ENCODE results near the gene AP5B1.
"Not testable (repeated sequence)": the region's sequence is repeated elsewhere in the genome, so short reads cannot be mapped to it uniquely, and the experiment has no call there.

The AP5B1 gene

DNA sequence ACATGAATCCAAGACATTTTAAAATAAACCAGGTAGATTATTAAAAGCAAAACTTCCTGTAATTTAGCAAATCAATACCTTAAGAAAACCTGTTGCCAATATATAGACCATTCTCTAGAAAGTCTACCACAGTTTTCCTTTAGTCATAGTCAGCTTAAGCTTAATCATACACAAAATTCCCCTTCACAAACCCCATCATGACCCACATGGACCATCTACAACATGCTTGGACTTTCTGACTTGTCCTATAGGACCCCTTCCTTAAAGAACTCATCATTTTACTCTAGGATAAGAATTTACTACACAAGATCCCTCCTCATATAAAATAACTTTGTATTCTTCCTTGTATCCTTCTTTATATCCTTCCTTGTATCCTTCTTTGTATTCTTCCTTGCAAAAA lies 44.0 kb downstream of the AP5B1 start:
- H3K4me1 ChIP-seq (ENCODE audit: insufficient read depth, poor library complexity, severe bottlenecking): no peaks in the 10 kb centered on the region
- H3K27ac ChIP-seq (ENCODE audit: poor library complexity, severe bottlenecking): no peak overlapping the region
- H3K36me3 ChIP-seq (ENCODE audit: low read depth): no peaks in the 10 kb centered on the region
- H3K27me3 ChIP-seq (ENCODE audit: insufficient read depth, poor library complexity, severe bottlenecking): no peaks in the 10 kb centered on the region
- TF ChIP-seq, protein P1, sequence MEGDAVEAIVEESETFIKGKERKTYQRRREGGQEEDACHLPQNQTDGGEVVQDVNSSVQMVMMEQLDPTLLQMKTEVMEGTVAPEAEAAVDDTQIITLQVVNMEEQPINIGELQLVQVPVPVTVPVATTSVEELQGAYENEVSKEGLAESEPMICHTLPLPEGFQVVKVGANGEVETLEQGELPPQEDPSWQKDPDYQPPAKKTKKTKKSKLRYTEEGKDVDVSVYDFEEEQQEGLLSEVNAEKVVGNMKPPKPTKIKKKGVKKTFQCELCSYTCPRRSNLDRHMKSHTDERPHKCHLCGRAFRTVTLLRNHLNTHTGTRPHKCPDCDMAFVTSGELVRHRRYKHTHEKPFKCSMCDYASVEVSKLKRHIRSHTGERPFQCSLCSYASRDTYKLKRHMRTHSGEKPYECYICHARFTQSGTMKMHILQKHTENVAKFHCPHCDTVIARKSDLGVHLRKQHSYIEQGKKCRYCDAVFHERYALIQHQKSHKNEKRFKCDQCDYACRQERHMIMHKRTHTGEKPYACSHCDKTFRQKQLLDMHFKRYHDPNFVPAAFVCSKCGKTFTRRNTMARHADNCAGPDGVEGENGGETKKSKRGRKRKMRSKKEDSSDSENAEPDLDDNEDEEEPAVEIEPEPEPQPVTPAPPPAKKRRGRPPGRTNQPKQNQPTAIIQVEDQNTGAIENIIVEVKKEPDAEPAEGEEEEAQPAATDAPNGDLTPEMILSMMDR (IDR thresholded peaks at IDR 0.05; ENCODE audit: poor library complexity, severe bottlenecking): no peak
- H3K9me3 ChIP-seq (ENCODE audit: severe bottlenecking): no peaks in the 10 kb centered on the region
- ATAC-seq (ENCODE audit: low read depth): no peak
- DNase-seq (ENCODE audit: low spot score): no peak
- no peak overlapping the region for H3K4me3 ChIP-seq (ENCODE audit: severe bottlenecking)

DNA sequence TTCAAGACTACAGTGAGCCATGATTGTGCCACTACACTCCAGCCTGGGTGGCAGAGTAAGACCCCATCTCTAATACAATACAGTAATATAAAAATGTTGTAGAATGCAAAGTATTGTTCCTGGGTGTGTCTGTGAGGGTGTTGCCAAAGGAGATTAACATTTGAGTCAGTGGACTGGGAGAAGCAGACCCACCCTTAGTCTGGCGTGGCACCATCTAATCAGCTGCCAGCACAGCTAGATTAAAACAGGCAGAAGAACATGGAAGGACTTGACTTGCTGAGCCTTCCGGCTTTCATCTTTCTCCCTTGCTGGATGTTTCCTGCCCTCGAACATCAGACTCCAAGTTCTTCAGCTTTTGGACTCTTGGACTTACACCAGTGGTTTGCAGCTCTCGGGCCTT lies 45.7 kb downstream of the AP5B1 start:
- ATAC-seq (ENCODE audit: low read depth); H3K36me3 ChIP-seq (ENCODE audit: low read depth); H3K27me3 ChIP-seq (ENCODE audit: insufficient read depth, poor library complexity, severe bottlenecking); H3K27ac ChIP-seq (ENCODE audit: poor library complexity, severe bottlenecking); H3K9me3 ChIP-seq (ENCODE audit: severe bottlenecking); DNase-seq (ENCODE audit: low spot score); H3K4me1 ChIP-seq (ENCODE audit: insufficient read depth, poor library complexity, severe bottlenecking); H3K4me3 ChIP-seq (ENCODE audit: severe bottlenecking): not testable (repeated sequence)

DNA sequence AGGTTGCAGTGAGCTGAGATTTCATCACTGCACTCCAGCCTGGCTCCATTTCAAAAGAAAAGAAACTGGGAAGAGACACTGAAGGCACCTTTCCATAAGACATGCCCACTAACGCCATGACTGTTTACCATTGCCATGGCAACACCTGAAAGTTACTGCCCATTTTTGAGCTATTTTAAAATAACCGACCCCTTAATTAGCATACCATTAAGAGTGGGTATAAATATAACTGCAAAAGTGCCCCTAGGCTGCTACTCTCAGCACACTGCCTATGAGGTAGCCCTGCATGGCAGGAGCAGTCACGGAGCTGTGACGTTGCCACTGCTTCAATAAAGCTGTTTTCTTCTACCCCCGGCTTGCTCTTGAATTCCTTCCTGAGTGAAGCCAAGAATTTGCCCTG lies 50.3 kb downstream of the AP5B1 start:
- H3K4me1 ChIP-seq (ENCODE audit: insufficient read depth, poor library complexity, severe bottlenecking): no peaks in the 10 kb centered on the region
- H3K27me3 ChIP-seq (ENCODE audit: insufficient read depth, poor library complexity, severe bottlenecking): no peaks in the 10 kb centered on the region
- no peak overlapping the region for H3K4me3 ChIP-seq (ENCODE audit: severe bottlenecking)
- no peaks in the 10 kb centered on the region for H3K36me3 ChIP-seq (ENCODE audit: low read depth)
- TF ChIP-seq, protein P1 (IDR thresholded peaks at IDR 0.05; ENCODE audit: poor library complexity, severe bottlenecking): no peak
- H3K9me3 ChIP-seq (ENCODE audit: severe bottlenecking): no peaks in the 10 kb centered on the region
- DNase-seq (ENCODE audit: low spot score): no peak
- ATAC-seq (ENCODE audit: low read depth): no peak
- H3K27ac ChIP-seq (ENCODE audit: poor library complexity, severe bottlenecking): no peak overlapping the region

DNA sequence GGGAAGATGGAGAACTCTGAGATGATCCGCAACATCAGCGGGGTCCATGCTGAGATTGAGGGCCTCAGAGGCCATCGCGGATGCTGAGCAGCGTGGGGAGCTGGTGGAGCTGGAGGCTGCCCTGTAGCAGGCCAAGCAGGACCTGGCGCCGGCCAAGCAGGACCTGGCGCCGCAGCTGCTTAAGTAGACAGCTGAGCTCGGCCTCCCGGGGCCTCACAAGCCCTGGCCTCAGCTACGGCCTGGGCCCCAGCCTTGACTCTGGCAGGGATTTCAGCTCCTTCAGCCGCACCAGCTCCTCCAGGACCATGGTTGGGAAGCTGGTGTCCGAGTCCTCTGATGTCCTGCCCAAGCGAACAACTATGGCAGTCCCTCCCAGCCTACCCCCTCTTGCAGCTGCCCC lies 52.9 kb downstream of the AP5B1 start:
- no peaks in the 10 kb centered on the region for H3K36me3 ChIP-seq (ENCODE audit: low read depth)
- no peaks in the 10 kb centered on the region for H3K27me3 ChIP-seq (ENCODE audit: insufficient read depth, poor library complexity, severe bottlenecking)
- ATAC-seq (ENCODE audit: low read depth): no peak
- DNase-seq (ENCODE audit: low spot score): no peak
- no peaks in the 10 kb centered on the region for H3K4me1 ChIP-seq (ENCODE audit: insufficient read depth, poor library complexity, severe bottlenecking)
- no peak overlapping the region for H3K27ac ChIP-seq (ENCODE audit: poor library complexity, severe bottlenecking)
- TF ChIP-seq, protein P1 (IDR thresholded peaks at IDR 0.05; ENCODE audit: poor library complexity, severe bottlenecking): no peak
- H3K9me3 ChIP-seq (ENCODE audit: severe bottlenecking): no peaks in the 10 kb centered on the region
- H3K4me3 ChIP-seq (ENCODE audit: severe bottlenecking): no peak overlapping the region

DNA sequence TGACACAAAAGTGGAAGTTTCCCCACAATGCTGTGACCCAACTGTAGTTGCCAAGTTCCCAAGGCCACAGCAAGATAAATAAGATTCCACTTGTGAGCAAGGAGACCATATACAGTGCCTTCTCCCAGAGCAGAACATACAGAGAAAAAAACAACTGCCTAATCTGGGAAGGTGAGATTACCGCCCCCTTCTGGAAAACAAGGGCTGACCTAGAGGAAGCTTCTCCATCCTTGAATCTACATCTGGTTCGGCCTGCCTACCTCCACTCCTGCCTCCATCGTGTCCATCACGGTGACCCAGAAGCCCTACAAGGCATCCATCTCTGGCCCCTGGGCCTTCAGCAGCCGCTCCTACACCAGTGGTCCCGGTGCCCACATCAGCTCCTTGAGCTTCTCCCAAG lies 54.1 kb downstream of the AP5B1 start:
- ATAC-seq (ENCODE audit: low read depth) (no peak), DNase-seq (ENCODE audit: low spot score) (no peak)
- H3K9me3 ChIP-seq (ENCODE audit: severe bottlenecking): no peaks in the 10 kb centered on the region
- H3K4me3 ChIP-seq (ENCODE audit: severe bottlenecking): no peak overlapping the region
- no peaks in the 10 kb centered on the region for H3K36me3 ChIP-seq (ENCODE audit: low read depth)
- no peaks in the 10 kb centered on the region for H3K27me3 ChIP-seq (ENCODE audit: insufficient read depth, poor library complexity, severe bottlenecking)
- H3K27ac ChIP-seq (ENCODE audit: poor library complexity, severe bottlenecking): no peak overlapping the region
- TF ChIP-seq, protein P1 (IDR thresholded peaks at IDR 0.05; ENCODE audit: poor library complexity, severe bottlenecking): no peak
- H3K4me1 ChIP-seq (ENCODE audit: insufficient read depth, poor library complexity, severe bottlenecking): no peaks in the 10 kb centered on the region

Data from RWPE2 (cell line).